Large intestine (tissue), 12 donors: Measurements from ENCODE around the gene GEMIN7. TPM values are rescaled to one million over a fixed set of nuclear protein-coding genes. Genes with fewer than 3 reads are reported as not detected.

Experiments used
- DNase-seq, 2 donors: peaks; one replicate each; pipeline versions ENCODE4 v3.0.0 to v3.0.0-alpha.2; 2013
- H3K27ac ChIP-seq: one replicate; pipeline ENCODE4 v1.5.1; 2013; ENCODE audit warnings: low read length
- H3K27me3 ChIP-seq: 2 replicates; pipeline ENCODE4 v1.6.1; 2013; ENCODE audit warnings: low read length; ENCODE audit not compliant: control insufficient read depth, insufficient read depth
- H3K36me3 ChIP-seq: 2 replicates; pipeline ENCODE4 v1.6.1; 2013; ENCODE audit warnings: low read length; ENCODE audit not compliant: control insufficient read depth, insufficient read depth
- H3K4me1 ChIP-seq: one replicate; pipeline ENCODE4 v1.6.1; 2013; ENCODE audit warnings: low read length; ENCODE audit not compliant: control insufficient read depth, insufficient read depth
- H3K4me3 ChIP-seq: one replicate; pipeline ENCODE4 v1.5.1; 2013; ENCODE audit warnings: low read length
- H3K9me3 ChIP-seq: one replicate; pipeline ENCODE4 v1.6.1; 2013; ENCODE audit warnings: mild to moderate bottlenecking, low read depth, low read length, moderate library complexity; ENCODE audit not compliant: control insufficient read depth
- WGBS: methylation state at CpG from one replicate; pipeline ENCODE4 v1.1.5; 2013; ENCODE audit warnings: low lambda C conversion rate; ENCODE audit not compliant: insufficient coverage; 5-methylcytosine and 5-hydroxymethylcytosine counted together
- long read RNA-seq, 11 donors: transcript quantifications; one replicate each; lab custom pipeline, GENCODE V29; 2026
- polyA plus RNA-seq: library from polyadenylated mRNA; unstranded; fragments of 120-200 nt; gene quantifications from one replicate; pipeline ENCODE4 v1.2.1, GENCODE V29; 2013

The GEMIN7 gene
- 23.5 TPM for polyA plus RNA-seq
- long read RNA-seq, donor 1, partial matches to known transcripts: 0 of 8 reads
- long read RNA-seq, donor 1, other reads (novel, unspliced or antisense): 0 of 8 reads
- long read RNA-seq, donor 2, transcript GEMIN7-201 (3 exons, 1,657 nt): major isoform, 5 of 10 reads
- long read RNA-seq, donor 2, partial matches to known transcripts: 0 of 10 reads
- long read RNA-seq, donor 2, other reads (novel, unspliced or antisense): 0 of 10 reads
- long read RNA-seq, donor 3, transcript GEMIN7-201 (3 exons, 1,657 nt): major isoform, 5 of 13 reads
- long read RNA-seq, donor 3, partial matches to known transcripts: 0 of 13 reads
- long read RNA-seq, donor 3, other reads (novel, unspliced or antisense): 0 of 13 reads
- long read RNA-seq, donor 4: 0 reads
- long read RNA-seq, donor 5, partial matches to known transcripts: 0 of 7 reads
- long read RNA-seq, donor 5, other reads (novel, unspliced or antisense): 0 of 7 reads
- long read RNA-seq, donor 6, partial matches to known transcripts: 0 of 7 reads
- long read RNA-seq, donor 6, other reads (novel, unspliced or antisense): 0 of 7 reads
- long read RNA-seq, donor 7, transcript GEMIN7-202 (2 exons, 716 nt): major isoform, 5 of 7 reads
- long read RNA-seq, donor 7, partial matches to known transcripts: 0 of 7 reads
- long read RNA-seq, donor 7, other reads (novel, unspliced or antisense): 0 of 7 reads
- long read RNA-seq, donor 8, transcript GEMIN7-201 (3 exons, 1,657 nt): minor isoform, 5 of 20 reads
- long read RNA-seq, donor 8, transcript GEMIN7-203 (2 exons, 848 nt): major isoform, 8 of 20 reads
- long read RNA-seq, donor 8, partial matches to known transcripts: 0 of 20 reads
- long read RNA-seq, donor 8, other reads (novel, unspliced or antisense): 0 of 20 reads
- long read RNA-seq, donor 9, partial matches to known transcripts: 0 of 7 reads
- long read RNA-seq, donor 9, other reads (novel, unspliced or antisense): 0 of 7 reads
- long read RNA-seq, donor 10, transcript GEMIN7-203 (2 exons, 848 nt): major isoform, 5 of 9 reads
- long read RNA-seq, donor 10, partial matches to known transcripts: 0 of 9 reads
- long read RNA-seq, donor 10, other reads (novel, unspliced or antisense): 0 of 9 reads
- long read RNA-seq, donor 11, partial matches to known transcripts: 0 of 5 reads
- long read RNA-seq, donor 11, other reads (novel, unspliced or antisense): 0 of 5 reads

GRCh38 chr19:45079063-45079910 lies at the start of gene GEMIN7:
Gene GEMIN7, plus strand, starts transcription at chr19:45079260. Its CDS starts 10,855 bp downstream, at chr19:45090115.
- DNase-seq: peak; percentile 61 to 80
- H3K4me1 ChIP-seq: peaks cover 35% of the 10 kb centered on the region
- no CpG with 5 or more reads among the region's 61 CpGs for WGBS

GRCh38 chr19:45030825-45031224 lies 48.2 kb upstream of the GEMIN7 start:
- no peaks in the 10 kb centered on the region for H3K9me3 ChIP-seq
- peaks cover 37% of the 10 kb centered on the region for H3K36me3 ChIP-seq
- WGBS: 88% methylated on average over 2 of the region's 6 CpGs

More at GRCh38 chr19:45079063-45079910, at the start of gene GEMIN7:
- no peaks in the 10 kb centered on the region for H3K27me3 ChIP-seq
- H3K27ac ChIP-seq: peak within 1 kb of the TSS; percentile 49
- H3K4me3 ChIP-seq: peak within 1 kb of the TSS; percentile 97
- peaks cover 13% of the 10 kb centered on the region for H3K36me3 ChIP-seq
- no peaks in the 10 kb centered on the region for H3K9me3 ChIP-seq

GRCh38 chr19:45032421-45032820 lies 46.6 kb upstream of the GEMIN7 start:
- Histone ChIP-seq H3K27ac (no peak overlapping the region), H3K4me3 (no peak overlapping the region), H3K4me1 (no peaks in the 10 kb centered on the region), H3K9me3 (no peaks in the 10 kb centered on the region), H3K27me3 (no peaks in the 10 kb centered on the region), H3K36me3 (peaks cover 41% of the 10 kb centered on the region)
- no CpG with 5 or more reads among the region's 18 CpGs for WGBS
- no peak for DNase-seq

More at GRCh38 chr19:45030825-45031224, 48.2 kb upstream of the GEMIN7 start:
- Histone ChIP-seq H3K4me3 (no peak overlapping the region), H3K27me3 (no peaks in the 10 kb centered on the region), H3K4me1 (no peaks in the 10 kb centered on the region), H3K27ac (no peak overlapping the region)
- no peak for DNase-seq

GRCh38 chr19:45035755-45036154 lies 43.3 kb upstream of the GEMIN7 start:
- peaks cover 11% of the 10 kb centered on the region for H3K4me1 ChIP-seq
- no CpG with 5 or more reads among the region's 6 CpGs for WGBS
- H3K9me3 ChIP-seq: peaks cover 2% of the 10 kb centered on the region
- H3K36me3 ChIP-seq: peaks cover 36% of the 10 kb centered on the region
- H3K27me3 ChIP-seq: no peaks in the 10 kb centered on the region
- DNase-seq: no peak
- no peak overlapping the region for H3K27ac ChIP-seq
- H3K4me3 ChIP-seq: no peak overlapping the region

- WGBS: 100% methylated on average over 2 of the region's 37 CpGs
- H3K27ac ChIP-seq: no peak overlapping the region
- H3K4me1 ChIP-seq: peaks cover 11% of the 10 kb centered on the region
- peaks cover 46% of the 10 kb centered on the region for H3K36me3 ChIP-seq
- peaks cover 2% of the 10 kb centered on the region for H3K9me3 ChIP-seq
- no peaks in the 10 kb centered on the region for H3K27me3 ChIP-seq
- DNase-seq: no peak
- H3K4me3 ChIP-seq: no peak overlapping the region
Measured at GRCh38 chr19:45037393-45038169, 41.5 kb upstream of the GEMIN7 start.

- no peaks in the 10 kb centered on the region for H3K27me3 ChIP-seq
- peaks cover 46% of the 10 kb centered on the region for H3K36me3 ChIP-seq
- peaks cover 11% of the 10 kb centered on the region for H3K4me1 ChIP-seq
- WGBS: 13% methylated on average over 8 of the region's 62 CpGs
- peaks cover 2% of the 10 kb centered on the region for H3K9me3 ChIP-seq
- DNase-seq: peak; percentile 89 to 92
- peak within 1 kb of the TSS; percentile 90 for H3K27ac ChIP-seq
- peak within 1 kb of the TSS; percentile 90 for H3K4me3 ChIP-seq
Measured at GRCh38 chr19:45038931-45039893, 39.8 kb upstream of the GEMIN7 start, which contains the start of gene CLASRP. Gene CLASRP, plus strand, starts transcription at chr19:45039045. Its CDS starts 1,168 bp downstream, at chr19:45040213.

- peaks cover 19% of the 10 kb centered on the region for H3K4me1 ChIP-seq
- peaks cover 54% of the 10 kb centered on the region for H3K36me3 ChIP-seq
- no peak for DNase-seq
- peak overlapping the region; percentile 90 for H3K4me3 ChIP-seq
- peaks cover 2% of the 10 kb centered on the region for H3K9me3 ChIP-seq
- WGBS: no CpG with 5 or more reads among the region's 19 CpGs
- no peak overlapping the region for H3K27ac ChIP-seq
- H3K27me3 ChIP-seq: no peaks in the 10 kb centered on the region
Measured at GRCh38 chr19:45040059-45040771, 38.8 kb upstream of the GEMIN7 start.

- no peaks in the 10 kb centered on the region for H3K27me3 ChIP-seq
- H3K36me3 ChIP-seq: peaks cover 50% of the 10 kb centered on the region
- no peak for DNase-seq
- WGBS: no CpG with 5 or more reads among the region's 6 CpGs
- no peak overlapping the region for H3K27ac ChIP-seq
- no peak overlapping the region for H3K4me3 ChIP-seq
- peaks cover 2% of the 10 kb centered on the region for H3K9me3 ChIP-seq
- peaks cover 28% of the 10 kb centered on the region for H3K4me1 ChIP-seq
Measured at GRCh38 chr19:45041125-45041524, 37.9 kb upstream of the GEMIN7 start.
